ENCODE measurements around the gene SLC25A47.
"Not testable (repeated sequence)": the region's sequence is repeated elsewhere in the genome, so short reads cannot be mapped to it uniquely, and the experiment has no call there.

Gene SLC25A47, protein sequence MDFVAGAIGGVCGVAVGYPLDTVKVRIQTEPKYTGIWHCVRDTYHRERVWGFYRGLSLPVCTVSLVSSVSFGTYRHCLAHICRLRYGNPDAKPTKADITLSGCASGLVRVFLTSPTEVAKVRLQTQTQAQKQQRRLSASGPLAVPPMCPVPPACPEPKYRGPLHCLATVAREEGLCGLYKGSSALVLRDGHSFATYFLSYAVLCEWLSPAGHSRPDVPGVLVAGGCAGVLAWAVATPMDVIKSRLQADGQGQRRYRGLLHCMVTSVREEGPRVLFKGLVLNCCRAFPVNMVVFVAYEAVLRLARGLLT

GRCh38 chr14:100323121-100323941, at the start of gene SLC25A47:
Gene SLC25A47, plus strand, starts transcription at chr14:100323339. Its CDS starts 76 bp downstream, at chr14:100323415.
- no peak for DNase-seq (ENCODE audit: low spot score)

- DNase-seq (ENCODE audit: low spot score) = no peak
These were observed 48.9 kb upstream of the SLC25A47 start for GRCh38 chr14:100274250-100274649.

GRCh38 chr14:100275214-100275613, 47.9 kb upstream of the SLC25A47 start:
- DNase-seq (ENCODE audit: low spot score) = no peak

GRCh38 chr14:100278702-100279101, 44.4 kb upstream of the SLC25A47 start:
- peak; percentile 40 for DNase-seq (ENCODE audit: low spot score)

- no peak for DNase-seq (ENCODE audit: low spot score)
These were observed 44.0 kb upstream of the SLC25A47 start for GRCh38 chr14:100279133-100279532.

- no peak for DNase-seq (ENCODE audit: low spot score)
These were observed 43.6 kb upstream of the SLC25A47 start for GRCh38 chr14:100279563-100279962.

DNA sequence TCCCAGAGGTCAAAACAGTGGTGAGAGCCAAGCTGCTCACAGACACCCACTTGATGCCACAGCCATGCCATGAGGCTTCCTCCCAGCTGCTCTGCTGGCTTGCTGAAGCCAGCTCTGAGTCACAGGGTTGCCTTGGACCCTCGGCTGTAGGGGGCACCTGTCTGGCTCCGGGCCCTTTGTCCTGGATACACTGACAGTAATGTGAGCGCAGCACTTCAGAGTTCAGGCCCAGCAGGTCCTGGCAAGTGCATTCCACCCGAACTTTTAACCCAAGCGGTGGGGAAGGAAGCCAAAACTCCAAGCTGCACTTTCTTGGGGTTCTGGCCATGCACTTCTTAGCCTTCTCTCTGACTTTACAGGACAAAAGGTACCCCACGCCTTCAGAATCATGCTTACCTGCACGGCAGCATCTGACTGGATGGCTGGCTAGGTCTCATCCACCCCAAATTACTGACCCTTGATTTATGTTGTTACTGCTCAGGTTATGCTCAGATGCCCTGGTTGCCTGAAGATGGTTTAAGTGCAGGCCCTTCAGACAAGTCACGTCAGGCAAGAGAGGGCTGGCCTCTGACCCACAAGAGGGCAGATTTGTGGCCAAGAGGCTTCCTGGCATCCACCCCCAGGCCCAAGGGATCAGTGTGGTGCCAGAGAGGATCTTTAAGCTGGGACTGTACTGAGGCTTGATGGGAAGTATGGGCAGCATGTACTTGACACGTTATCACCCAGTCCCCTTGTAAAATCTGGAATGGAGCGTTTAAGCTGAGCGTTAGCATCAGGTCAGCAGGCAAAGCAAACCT, 41.7 kb upstream of the SLC25A47 start:
- no peak for DNase-seq (ENCODE audit: low spot score)

GRCh38 chr14:100282083-100282350, 41.1 kb upstream of the SLC25A47 start:
- DNase-seq (ENCODE audit: low spot score) = no peak

- DNase-seq (ENCODE audit: low spot score) = no peak
These were observed 40.2 kb upstream of the SLC25A47 start for GRCh38 chr14:100282766-100283419.

GRCh38 chr14:100283436-100283835, 39.7 kb upstream of the SLC25A47 start:
- DNase-seq (ENCODE audit: low spot score) = not testable (repeated sequence)

GRCh38 chr14:100283984-100284881, 38.9 kb upstream of the SLC25A47 start:
- no peak for DNase-seq (ENCODE audit: low spot score)

GRCh38 chr14:100285021-100285912, 37.9 kb upstream of the SLC25A47 start:
- DNase-seq (ENCODE audit: low spot score) = peak; percentile 83

GRCh38 chr14:100285913-100286400, 37.2 kb upstream of the SLC25A47 start:
- no peak for DNase-seq (ENCODE audit: low spot score)

DNA sequence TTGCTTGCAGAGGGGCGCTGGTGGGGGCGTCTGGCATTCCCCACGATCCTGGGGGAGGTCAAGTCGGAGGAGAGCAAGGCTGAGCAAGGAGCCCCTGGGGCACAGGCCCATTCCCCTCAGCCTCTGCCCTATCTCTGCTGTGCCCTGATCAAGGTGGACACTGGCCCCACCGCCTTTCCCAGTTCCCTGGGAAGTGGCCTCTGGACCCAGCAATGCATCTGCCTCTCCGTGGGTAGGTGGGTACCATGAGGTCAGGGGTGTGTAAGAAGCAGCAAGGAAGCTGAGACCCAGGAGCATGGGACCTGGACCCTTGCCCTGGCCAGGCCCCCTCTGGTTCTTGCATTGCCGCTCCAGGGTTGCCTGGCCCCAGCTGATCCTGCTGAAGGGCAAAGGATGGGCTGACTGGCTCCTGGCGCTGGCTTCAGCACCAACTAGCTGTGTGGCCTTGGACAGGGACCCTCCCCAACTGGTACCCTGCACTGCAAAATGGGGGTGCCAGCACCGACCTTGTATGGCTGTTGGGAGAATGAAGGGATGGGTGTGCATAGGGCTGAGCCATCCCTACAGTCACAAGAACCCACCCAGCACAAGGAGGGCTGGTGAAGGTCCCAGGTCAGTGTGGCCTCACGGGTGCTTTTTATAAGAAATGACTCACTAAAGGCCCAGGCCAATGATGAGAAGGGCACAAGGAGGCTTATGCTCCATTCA, 36.5 kb upstream of the SLC25A47 start:
- DNase-seq (ENCODE audit: low spot score) = no peak

DNA sequence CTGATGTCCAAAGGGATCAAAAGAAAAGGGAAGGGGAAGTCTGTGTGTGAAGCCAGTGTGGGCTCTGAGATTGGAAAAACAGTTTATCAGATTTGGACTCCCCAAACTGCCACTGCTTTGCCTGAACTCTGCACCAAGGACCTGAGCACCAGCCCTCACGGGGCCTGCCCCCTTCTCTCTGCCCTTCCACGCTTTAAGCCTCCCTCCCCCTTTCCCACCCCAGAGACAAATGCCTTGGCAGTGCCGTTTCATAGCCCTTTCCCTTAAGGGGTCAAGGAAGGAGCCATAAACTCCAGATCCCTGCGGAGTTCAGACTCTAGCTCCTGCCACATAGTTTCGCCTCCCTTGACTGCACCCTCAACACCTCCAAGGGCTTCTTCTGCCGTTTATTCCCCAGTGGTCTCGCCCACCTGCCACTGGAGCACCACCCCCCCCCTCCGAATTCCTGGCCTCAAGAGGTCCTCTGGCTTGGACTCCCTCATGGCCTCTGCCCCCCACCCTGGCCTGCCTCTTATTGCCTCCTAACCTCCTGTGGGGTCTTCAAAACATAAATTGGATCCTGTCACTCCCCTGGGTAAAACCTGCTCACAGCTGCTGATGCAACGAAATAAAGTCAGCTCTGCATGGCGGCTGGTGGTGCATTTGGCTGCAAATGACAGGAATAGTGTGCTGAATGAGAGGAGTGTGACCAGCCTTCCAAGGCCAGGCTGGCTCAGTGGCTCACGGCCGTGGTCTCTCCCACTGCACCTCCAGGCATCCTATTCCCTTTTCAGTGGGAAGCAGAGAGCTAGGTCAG, 35.7 kb upstream of the SLC25A47 start:
- no peak for DNase-seq (ENCODE audit: low spot score)

DNA sequence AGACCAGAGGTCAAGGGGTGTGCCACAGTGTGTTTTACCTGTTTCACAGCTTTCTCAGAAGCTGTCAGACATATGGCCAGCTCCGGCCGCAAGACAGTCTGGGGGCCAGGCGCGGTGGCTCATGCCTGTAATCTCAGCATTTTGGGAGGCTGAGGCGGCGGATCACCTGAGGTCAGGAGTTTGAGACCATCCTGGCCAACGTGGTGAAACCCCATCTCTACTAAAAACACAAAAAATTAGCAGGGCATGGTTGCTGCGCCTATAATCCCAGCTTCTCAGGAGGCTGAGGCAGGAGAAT, 35.2 kb upstream of the SLC25A47 start:
- not testable (repeated sequence) for DNase-seq (ENCODE audit: low spot score)

- DNase-seq (ENCODE audit: low spot score) = no peak
These were observed 34.6 kb upstream of the SLC25A47 start for GRCh38 chr14:100288382-100289185.

Data from SW480 (cell line).